SK-MEL-5 (cell line): ENCODE results near the gene EEF1AKMT3. TPM values are rescaled to one million over a fixed set of nuclear protein-coding genes. Genes with fewer than 3 reads are reported as not detected.

Source experiments
- DNase-seq: peaks from one replicate; pipeline ENCODE4 v3.0.0-alpha.2; 2016; ENCODE audit warnings: low read depth, low spot score
- in situ Hi-C: cut with HindIII; loops from 2 replicates; pipeline ENCODE4 v1.10.0; 2016; ENCODE audit warnings: low sequenced_read_pairs, high pct_unique_total_duplicates, low pct_unique_long_range_greater_than_20kb
- total RNA-seq: library from RNA; depleted of rRNA; stranded (reverse); fragments of >200 nt; shearing (Covaris generic); gene quantifications from 2 replicates; pipeline ENCODE4 v1.2.3, GENCODE V29; 2014

Gene EEF1AKMT3
- total RNA-seq, 1 experiment from 2014 or later: 6.3 TPM

DNA sequence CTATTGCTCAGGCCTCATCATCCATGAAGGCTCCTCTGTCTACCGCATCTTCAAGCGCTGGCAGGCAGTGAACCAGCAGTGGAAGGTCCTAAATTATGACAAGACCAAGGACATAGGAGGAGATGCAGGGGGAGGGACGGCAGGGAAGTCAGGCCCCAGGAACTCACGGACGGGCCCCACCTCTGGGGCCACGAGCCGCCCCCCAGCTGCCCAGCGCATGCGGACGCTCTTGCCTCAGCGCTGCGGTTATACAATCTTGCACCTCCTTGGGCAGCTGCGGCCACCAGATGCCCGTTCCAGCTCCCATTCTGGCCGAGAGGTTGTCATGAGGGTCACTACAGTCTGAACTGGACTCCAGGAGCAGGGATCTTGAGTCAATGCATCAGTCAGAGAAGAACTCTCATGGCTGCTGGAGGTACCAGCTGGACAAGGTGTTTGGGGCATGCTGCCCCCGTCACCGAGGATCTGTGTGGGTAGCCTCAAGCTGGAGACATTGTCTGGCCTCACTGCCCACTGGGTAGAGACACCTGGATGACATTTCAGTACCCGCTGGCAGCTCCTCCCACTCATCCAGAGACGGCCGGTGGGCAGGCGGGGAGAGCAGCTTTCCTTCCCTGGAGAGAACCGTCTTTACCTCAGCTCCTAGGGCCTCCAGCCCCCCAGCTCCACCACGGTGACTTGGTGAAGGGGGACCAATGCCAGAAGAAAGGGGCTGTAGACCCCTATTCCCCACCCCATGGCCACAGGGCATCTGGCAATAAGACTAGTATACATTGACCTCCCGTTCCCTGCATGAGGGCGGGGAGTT, 13.7 kb upstream of the EEF1AKMT3 start:
- DNase-seq: no peak
- in situ Hi-C loops: no loop called here

DNA sequence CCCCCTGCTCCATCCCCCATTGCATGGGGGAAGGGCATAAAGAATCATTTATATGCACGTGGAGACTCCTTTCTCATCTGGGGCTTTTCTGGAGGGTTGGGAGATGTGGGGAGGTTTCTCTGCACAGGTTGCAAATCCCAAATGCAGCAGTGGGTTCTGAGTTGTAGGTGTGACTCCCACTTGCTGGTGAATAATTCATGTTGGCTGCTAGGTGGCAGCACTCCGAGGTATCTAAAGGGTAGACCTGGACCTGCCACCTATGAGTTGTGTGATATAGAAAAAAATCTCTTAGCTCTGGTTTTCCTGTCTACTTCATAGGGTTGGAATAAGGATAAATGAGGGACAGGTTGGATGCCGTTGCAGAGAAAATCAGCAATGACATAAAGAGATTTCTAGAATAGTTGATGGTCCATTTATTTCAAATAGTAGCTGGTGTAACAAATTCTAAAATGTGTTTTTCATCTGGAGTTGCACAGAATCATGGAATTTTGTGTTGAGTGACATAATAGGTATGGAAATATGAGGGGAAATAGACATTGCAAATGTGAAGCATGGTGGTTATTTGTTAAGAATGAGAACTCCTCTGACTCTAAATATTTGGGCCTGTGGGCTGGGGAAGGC, 12.9 kb upstream of the EEF1AKMT3 start:
- in situ Hi-C loops: no loop called here
- peak; percentile 60 for DNase-seq

GRCh38 chr12:57760347-57760982, 11.9 kb upstream of the EEF1AKMT3 start:
- no peak for DNase-seq
- in situ Hi-C loops: no loop called here

DNA sequence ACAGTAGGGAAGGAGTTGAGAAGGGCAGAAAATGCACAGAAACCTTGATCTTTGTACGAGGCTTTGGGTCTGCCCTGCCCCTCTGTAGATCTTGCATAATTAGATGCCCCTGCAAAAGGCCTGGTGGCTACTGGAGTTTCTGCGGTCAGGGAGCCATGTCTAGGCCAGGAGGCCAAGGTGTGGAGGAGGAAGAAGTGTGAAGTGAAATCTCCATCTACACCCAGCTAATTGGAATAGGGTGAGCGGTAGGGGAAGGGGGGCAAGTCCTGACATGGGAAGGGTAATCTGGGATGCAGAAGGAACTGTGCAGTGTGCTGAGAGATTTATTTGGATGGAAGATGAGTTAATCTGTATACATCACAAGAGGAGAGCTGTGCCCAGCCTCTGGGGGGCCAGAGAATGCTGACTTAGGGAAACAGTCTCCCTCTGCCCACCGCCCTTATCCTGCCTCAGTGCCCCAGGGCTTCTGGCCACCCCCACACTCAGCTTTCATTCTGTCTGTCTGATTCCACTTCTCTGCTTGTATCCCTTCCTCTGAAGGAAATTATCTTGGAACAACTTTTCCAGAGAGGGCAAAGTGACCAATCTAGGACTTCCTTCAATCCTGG, 10.9 kb upstream of the EEF1AKMT3 start:
- DNase-seq: no peak
- in situ Hi-C loops: no loop called here

GRCh38 chr12:57762463-57762862, 10.0 kb upstream of the EEF1AKMT3 start:
- no peak for DNase-seq
- in situ Hi-C loops: no loop called here

DNA sequence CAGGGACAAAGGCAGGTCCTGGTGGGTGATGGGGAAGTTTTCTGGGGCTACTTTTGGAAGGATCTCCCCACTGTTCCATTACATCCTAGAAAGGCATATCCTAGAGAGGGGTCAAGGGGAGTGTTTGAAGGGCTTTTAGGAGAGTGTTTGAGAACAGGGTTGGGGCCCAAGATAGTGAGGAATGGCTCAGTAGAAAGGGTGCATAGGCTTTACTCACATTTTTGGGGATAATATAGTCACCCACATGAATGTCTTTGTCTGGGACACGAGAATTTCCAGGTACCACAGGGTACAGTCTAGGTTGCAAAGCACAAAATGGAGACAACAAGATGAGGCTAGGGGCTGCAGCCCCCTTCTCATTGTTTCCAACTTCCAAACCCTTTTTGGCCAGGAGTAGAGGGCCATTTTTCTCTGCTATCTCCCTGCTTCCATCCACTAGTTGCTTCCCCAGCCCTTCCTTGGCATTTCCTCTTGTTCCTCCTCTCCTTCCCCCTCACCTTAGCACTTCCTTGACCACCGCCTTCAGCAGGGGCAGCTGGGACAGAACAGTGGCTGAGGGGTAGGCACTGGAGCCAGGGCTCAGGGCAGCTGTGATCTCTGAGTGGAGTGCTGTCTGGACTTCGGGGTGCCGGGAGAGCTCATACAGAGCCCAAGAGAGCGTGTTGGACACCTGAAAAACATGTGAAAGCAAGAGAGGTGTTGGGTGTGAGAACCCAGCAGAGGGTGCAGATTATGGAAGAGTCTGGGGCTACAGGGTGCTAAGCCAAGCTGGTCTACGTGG, 8.3 kb upstream of the EEF1AKMT3 start:
- in situ Hi-C loops: no loop called here
- no peak for DNase-seq

- in situ Hi-C loops: no loop called here
- no peak for DNase-seq
Observed at GRCh38 chr12:57764662-57765002, 7.8 kb upstream of the EEF1AKMT3 start.

- in situ Hi-C loops: no loop called here
- DNase-seq: no peak
Observed at GRCh38 chr12:57765003-57765697, 7.3 kb upstream of the EEF1AKMT3 start.

DNA sequence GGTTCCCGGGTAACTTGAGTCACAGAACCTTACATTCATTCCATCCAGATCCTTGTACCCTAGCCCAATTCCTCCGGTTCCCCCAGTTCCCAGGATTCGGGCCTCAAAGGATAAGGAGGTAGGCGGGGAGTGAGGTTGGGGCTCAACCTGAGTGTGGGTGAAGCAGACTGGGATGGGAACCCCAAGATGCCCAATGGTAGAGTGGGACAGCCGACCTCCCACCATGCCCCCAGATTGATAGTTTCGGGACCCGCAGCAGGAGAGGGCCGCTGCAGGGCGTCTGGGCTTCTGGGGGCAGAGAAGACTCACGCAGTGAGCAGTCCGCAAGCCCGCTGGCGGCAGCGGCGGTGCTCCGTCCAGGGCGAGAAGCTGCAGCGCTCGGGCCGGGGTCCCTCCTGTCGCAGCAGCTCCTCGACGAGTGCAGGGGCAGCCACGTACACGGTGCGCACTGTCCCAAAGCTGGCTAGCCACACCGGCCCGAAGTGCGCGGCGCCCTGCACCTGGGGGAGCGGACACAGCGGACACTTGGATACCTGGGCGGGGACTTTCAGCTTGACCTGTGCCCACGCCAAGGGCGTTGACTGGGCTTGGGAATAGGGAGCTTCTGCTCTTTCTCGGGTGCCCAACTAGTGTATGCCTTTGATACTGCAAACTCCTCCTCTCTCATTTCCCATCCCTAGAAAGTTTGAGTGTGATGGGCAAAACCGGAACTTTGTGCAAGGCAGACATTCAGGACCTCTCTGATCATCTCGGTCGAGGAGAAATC, 6.5 kb upstream of the EEF1AKMT3 start:
- no peak for DNase-seq

GRCh38 chr12:57766464-57767304, 5.7 kb upstream of the EEF1AKMT3 start, which contains the start of gene CYP27B1:
CYP27B1 (minus strand) TSS chr12:57767078; CDS start chr12:57767041, 37 bp downstream.
- in situ Hi-C loops: no loop called here
- no peak for DNase-seq

More for the DNA sequence above, 6.5 kb upstream of the EEF1AKMT3 start:
- in situ Hi-C loops: no loop called here

- no peak for DNase-seq
- in situ Hi-C loops: no loop called here
Observed at GRCh38 chr12:57767305-57767698, 5.1 kb upstream of the EEF1AKMT3 start.

- in situ Hi-C loops: no loop called here
- DNase-seq: no peak
Observed at GRCh38 chr12:57767876-57768275, 4.5 kb upstream of the EEF1AKMT3 start.

DNA sequence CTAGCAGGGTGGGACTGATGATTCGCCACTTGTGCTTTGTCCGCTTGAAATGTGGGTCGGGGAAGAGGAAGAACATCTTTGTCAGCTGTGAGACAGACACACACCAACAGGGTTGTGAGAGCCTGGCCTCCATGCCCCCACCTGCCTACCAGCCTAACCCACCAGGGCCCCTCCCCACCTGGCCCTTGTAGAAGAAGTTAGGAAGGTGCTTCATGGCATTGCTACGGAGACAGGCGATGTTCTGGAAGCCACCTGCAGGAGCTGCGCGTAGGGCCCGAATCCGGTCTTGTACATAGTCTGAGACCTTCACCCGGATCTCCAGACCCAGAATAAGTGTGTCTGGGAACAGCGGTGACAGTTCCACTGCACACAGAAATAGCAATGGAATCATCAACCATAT, 2.8 kb upstream of the EEF1AKMT3 start:
- in situ Hi-C loops: no loop called here

DNA sequence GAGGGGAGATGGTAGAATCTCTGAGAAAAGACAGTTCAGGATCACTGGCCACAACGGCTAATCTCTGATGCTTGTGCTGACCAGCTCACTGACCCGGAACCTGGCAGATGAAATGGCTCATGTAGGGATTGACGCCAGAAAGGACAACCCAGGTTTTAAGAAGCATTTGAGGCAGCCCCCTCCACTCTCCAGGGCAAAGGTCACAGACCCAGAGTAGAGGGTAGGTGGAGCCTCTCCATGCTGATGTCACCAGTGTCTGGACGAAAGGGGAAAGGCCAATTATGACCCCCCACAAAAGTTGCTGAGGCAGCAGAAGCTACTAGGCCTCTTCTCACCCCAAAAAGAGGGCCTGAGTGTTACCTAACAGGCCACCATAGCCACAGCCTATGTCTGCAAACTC, 1.7 kb upstream of the EEF1AKMT3 start:
- no peak for DNase-seq
- in situ Hi-C loops: no loop called here

More for the DNA sequence above, 2.8 kb upstream of the EEF1AKMT3 start:
- DNase-seq: no peak

- in situ Hi-C loops: no loop called here
- peak; percentile 92 for DNase-seq
Observed at GRCh38 chr12:57771236-57771872, 1.1 kb upstream of the EEF1AKMT3 start.
